A549 (cell line): Measurements from ENCODE around the gene VPS26B. TPM values are rescaled to one million over a fixed set of nuclear protein-coding genes. Genes with fewer than 3 reads are reported as not detected.
A peak's percentile ranks its signal among the peaks of the same experiment; 100 is the strongest.

ENCODE experiments used
- ATAC-seq, 2 experiments: fragments of 200-7000 bp in 1 of 2; fragments of >200 bp in 1 of 2; cut with Nextera tagmentation in 1 of 2; cut with Tn5 transposase in 1 of 2; 3 replicates each; pipeline versions ENCODE4 v1.8.0 to v1.9.1; 2018 to 2020; ENCODE audit warnings: mild to moderate bottlenecking in 1 of 2, moderate library complexity in 1 of 2
- CTCF ChIA-PET: fragments of 300-600 bp; sonication (Branson Sonifier 250); formaldehyde crosslinking; extraction: SDS; loops from one replicate; lab custom pipeline; 2021; ENCODE audit warnings: antibody characterized with exemption, inconsistent platforms; lab: Yijun Ruan, JAX
- POLR2A ChIA-PET: fragments of 350-600 bp; formaldehyde crosslinking; extraction: SDS; loops from one replicate; lab custom pipeline; 2021; ENCODE audit warnings: antibody characterized with exemption, inconsistent platforms; lab: Yijun Ruan, JAX
- DNase-seq, 2 experiments: peaks; one replicate each; pipeline versions ENCODE4 v3.0.0 to v3.0.0-alpha.2; 2011 to 2016; ENCODE audit warnings: low read depth in 1 of 2, low spot score in 1 of 2
- FAIRE-seq: peaks from 2 replicates; lab custom pipeline; 2011; peaks lifted over from hg19 to GRCh38; lab: Jason Lieb, UNC
- H3K27ac ChIP-seq, 2 experiments: fragments of >200 bp; sonication (Bioruptor Twin); formaldehyde crosslinking; 3 replicates each; pipeline ENCODE4 v1.5.1; 2016 to 2017
- H3K4me1 ChIP-seq: fragments of >200 bp; sonication (Bioruptor Twin); formaldehyde crosslinking; 3 replicates; pipeline ENCODE4 v1.6.1; 2016
- H3K4me2 ChIP-seq: fragments of >200 bp; sonication (Bioruptor Twin); formaldehyde crosslinking; 3 replicates; pipeline ENCODE4 v1.6.1; 2016
- H3K4me3 ChIP-seq: fragments of >200 bp; sonication (Bioruptor Twin); formaldehyde crosslinking; 3 replicates; pipeline ENCODE4 v1.5.1; 2016
- H3K9me3 ChIP-seq: fragments of >200 bp; sonication (Bioruptor Twin); formaldehyde crosslinking; 3 replicates; pipeline ENCODE4 v1.6.1; 2016
- ATOH8 ChIP-seq: fragments of 250-450 bp; sonication (Bioruptor Pico); IDR thresholded peaks from 2 replicates; pipeline ENCODE4 v1.5.0; 2020; ENCODE audit warnings: low read depth, mild to moderate bottlenecking, moderate library complexity
- CBX2 ChIP-seq: fragments of 200-600 bp; sonication (generic); IDR thresholded peaks from 2 replicates; pipeline ENCODE4 v1.6.1; 2016; ENCODE audit warnings: low read depth, mild to moderate bottlenecking, borderline replicate concordance
- CHD4 ChIP-seq: fragments of 200-600 bp; sonication (generic); IDR thresholded peaks from 2 replicates; pipeline ENCODE4 v1.6.1; 2016; ENCODE audit warnings: antibody characterized with exemption, mild to moderate bottlenecking, borderline replicate concordance
- EP300 ChIP-seq, 2 experiments: fragments of >200 bp; sonication (Bioruptor Twin); formaldehyde crosslinking; IDR thresholded peaks; 2 replicates in 1 of 2; 3 replicates in 1 of 2; pipeline ENCODE4 v1.6.1; 2016 to 2017
- ESRRA ChIP-seq: fragments of 150-350 bp; IDR thresholded peaks from 2 replicates; pipeline ENCODE4 v1.6.1; 2014; ENCODE audit warnings: mild to moderate bottlenecking, low read length, borderline replicate concordance
- GATA3 ChIP-seq: IDR thresholded peaks from 2 replicates; pipeline ENCODE4 v1.6.1; 2012; ENCODE audit warnings: borderline replicate concordance
- HDAC2 ChIP-seq: fragments of 200-600 bp; sonication (generic); IDR thresholded peaks from 2 replicates; pipeline ENCODE4 v1.6.1; 2016
- HEYL ChIP-seq: fragments of 250-450 bp; sonication (Bioruptor Pico); IDR thresholded peaks from 2 replicates; pipeline ENCODE4 v1.8.0; 2021; ENCODE audit warnings: mild to moderate bottlenecking, moderate library complexity
- HOXB13 ChIP-seq: fragments of 250-450 bp; sonication (Bioruptor Pico); IDR thresholded peaks from 2 replicates; pipeline ENCODE4 v1.5.0; 2020; ENCODE audit warnings: low read depth, mild to moderate bottlenecking, moderate library complexity
- JUN ChIP-seq, 2 experiments: fragments of >200 bp; sonication (Bioruptor Twin); formaldehyde crosslinking; IDR thresholded peaks; 2 replicates in 1 of 2; 3 replicates in 1 of 2; pipeline ENCODE4 v1.6.1; 2016 to 2017
- KDM5A ChIP-seq: fragments of 200-600 bp; sonication (generic); IDR thresholded peaks from 2 replicates; pipeline ENCODE4 v1.6.1; 2016; ENCODE audit warnings: antibody characterized with exemption, mild to moderate bottlenecking
- POLR2A ChIP-seq: IDR thresholded peaks from 2 replicates; pipeline ENCODE4 v1.6.1; 2012; ENCODE audit warnings: mild to moderate bottlenecking, low read length
- RAD21 ChIP-seq, 2 experiments: fragments of >200 bp in 1 of 2; sonication (Bioruptor Twin) in 1 of 2; formaldehyde crosslinking in 1 of 2; IDR thresholded peaks in 1 of 2; conservative IDR thresholded peaks in 1 of 2; 2 replicates in 1 of 2; 3 replicates in 1 of 2; pipeline ENCODE4 v1.6.1; 2012 to 2018; ENCODE audit warnings: inconsistent platforms in 1 of 2
- RFX5 ChIP-seq: fragments of 450-650 bp; IDR thresholded peaks from 2 replicates; pipeline ENCODE4 v1.7.1; 2014; ENCODE audit warnings: antibody characterized with exemption, mild to moderate bottlenecking, moderate library complexity
- TFCP2L1 ChIP-seq: fragments of 250-450 bp; sonication (Bioruptor Pico); IDR thresholded peaks from 2 replicates; pipeline ENCODE4 v1.5.0; 2021; ENCODE audit warnings: mild to moderate bottlenecking
- USF2 ChIP-seq: fragments of 450-650 bp; IDR thresholded peaks from 2 replicates; pipeline ENCODE4 v1.6.1; 2014; ENCODE audit warnings: antibody characterized with exemption
- WGBS: methylation state at CpG from one replicate; pipeline ENCODE4 v1.1.6; 2017; ENCODE audit errors: missing lambda C conversion rate; 5-methylcytosine and 5-hydroxymethylcytosine counted together
- polyA plus RNA-seq, 4 experiments: library from polyadenylated mRNA; depleted of rRNA in 3 of 4; stranded (reverse); fragments of >200 nt; fragmentation: RNase III in 1 of 4; extraction: RNeasy Plus Mini Kit Qiagen cat#74134 plus additional on column Dnase treatment in 1 of 4; gene quantifications; 2 replicates in 3 of 4; 3 replicates in 1 of 4; pipeline ENCODE4 v1.2.3, GENCODE V29; 2011 to 2017
- TF ChIP-seq, protein P1 (sequence below): IDR thresholded peaks from 2 replicates; pipeline ENCODE4 v1.6.1; 2012
- TF ChIP-seq, protein P2 (sequence below): fragments of 150-350 bp; IDR thresholded peaks from 2 replicates; pipeline ENCODE4 v1.6.1; 2014; ENCODE audit warnings: low read depth, mild to moderate bottlenecking, low read length

VPS26B gene
- polyA plus RNA-seq, 2 of the 4 experiments (the other 2 are of a cell fraction) = 19.2 to 25.7 TPM

DNA sequence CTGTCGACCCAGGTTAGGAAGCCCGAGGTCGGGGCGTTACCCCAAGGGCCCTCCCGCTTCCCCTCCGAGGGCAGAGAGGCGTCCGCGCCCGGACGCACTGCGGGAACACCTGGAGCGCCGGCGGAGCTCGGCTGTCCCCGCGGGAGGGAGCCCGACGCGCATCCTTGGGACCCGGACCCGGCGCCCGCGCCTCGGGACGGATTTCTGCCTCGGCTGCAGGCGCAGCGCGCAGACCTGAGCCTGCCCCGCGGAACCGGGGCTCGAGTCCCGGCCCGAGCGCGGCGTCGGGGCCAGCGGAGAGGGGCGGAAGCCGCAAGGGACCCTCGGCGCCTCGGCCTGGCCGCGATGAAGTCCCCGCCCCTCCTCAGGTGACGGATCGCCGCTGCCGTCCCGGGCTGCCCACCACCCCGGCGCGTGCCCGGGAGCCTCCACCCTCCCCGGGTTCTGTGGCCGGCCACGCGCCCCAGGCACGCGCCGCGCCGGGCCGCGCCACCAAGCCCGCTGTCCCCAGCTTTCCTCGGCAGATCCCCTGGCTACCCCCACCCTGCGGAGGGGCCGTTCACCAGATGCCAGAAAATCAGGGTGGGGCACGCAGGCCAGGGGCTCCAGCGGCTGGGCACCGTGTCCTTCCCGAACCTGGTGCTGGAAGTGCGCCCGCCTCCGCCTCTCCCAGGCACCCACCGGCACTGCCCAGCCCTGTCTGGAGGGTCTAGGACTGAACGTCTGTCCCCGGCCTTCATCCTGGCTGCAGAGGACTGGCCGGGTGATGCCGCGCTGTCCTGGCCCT lies 52.1 kb downstream of the VPS26B start:
- Histone ChIP-seq H3K9me3 (no peaks in the 10 kb centered on the region), H3K27ac (no peak overlapping the region), H3K4me3 (peak overlapping the region; percentile 45), H3K4me1 (peaks cover 3% of the 10 kb centered on the region; the same call in 1 of the 3 replicates), H3K4me2 (peak overlapping the region; percentile 87)
- POLR2A ChIA-PET = no interaction called here
- no peak for TF ChIP-seq CHD4
- TF ChIP-seq ATOH8 (CRISPR knock-in tag) = no peak
- TF ChIP-seq KDM5A = no peak
- no peak for TF ChIP-seq ESRRA
- TF ChIP-seq USF2 = no peak
- TF ChIP-seq POLR2A = no peak
- no peak for TF ChIP-seq CBX2
- TF ChIP-seq EP300 (IDR thresholded peaks at IDR 0.05) = no peak
- TF ChIP-seq HDAC2 = no peak
- no peak for TF ChIP-seq GATA3
- no peak for TF ChIP-seq HOXB13
- no peak for TF ChIP-seq JUN (IDR thresholded peaks at IDR 0.05)
- TF ChIP-seq, protein P1, sequence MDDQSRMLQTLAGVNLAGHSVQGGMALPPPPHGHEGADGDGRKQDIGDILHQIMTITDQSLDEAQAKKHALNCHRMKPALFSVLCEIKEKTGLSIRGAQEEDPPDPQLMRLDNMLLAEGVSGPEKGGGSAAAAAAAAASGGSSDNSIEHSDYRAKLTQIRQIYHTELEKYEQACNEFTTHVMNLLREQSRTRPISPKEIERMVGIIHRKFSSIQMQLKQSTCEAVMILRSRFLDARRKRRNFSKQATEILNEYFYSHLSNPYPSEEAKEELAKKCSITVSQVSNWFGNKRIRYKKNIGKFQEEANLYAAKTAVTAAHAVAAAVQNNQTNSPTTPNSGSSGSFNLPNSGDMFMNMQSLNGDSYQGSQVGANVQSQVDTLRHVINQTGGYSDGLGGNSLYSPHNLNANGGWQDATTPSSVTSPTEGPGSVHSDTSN = no peak
- no peak for TF ChIP-seq HEYL (CRISPR knock-in tag)
- TF ChIP-seq, protein P2, sequence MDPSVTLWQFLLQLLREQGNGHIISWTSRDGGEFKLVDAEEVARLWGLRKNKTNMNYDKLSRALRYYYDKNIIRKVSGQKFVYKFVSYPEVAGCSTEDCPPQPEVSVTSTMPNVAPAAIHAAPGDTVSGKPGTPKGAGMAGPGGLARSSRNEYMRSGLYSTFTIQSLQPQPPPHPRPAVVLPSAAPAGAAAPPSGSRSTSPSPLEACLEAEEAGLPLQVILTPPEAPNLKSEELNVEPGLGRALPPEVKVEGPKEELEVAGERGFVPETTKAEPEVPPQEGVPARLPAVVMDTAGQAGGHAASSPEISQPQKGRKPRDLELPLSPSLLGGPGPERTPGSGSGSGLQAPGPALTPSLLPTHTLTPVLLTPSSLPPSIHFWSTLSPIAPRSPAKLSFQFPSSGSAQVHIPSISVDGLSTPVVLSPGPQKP = no peak
- no peak for TF ChIP-seq TFCP2L1
- no peak for TF ChIP-seq RAD21 (conservative IDR thresholded peaks at IDR 0.05 in 1 of 2, IDR thresholded peaks at IDR 0.05 in 1 of 2)
- ATAC-seq (peak; percentile 27 to 35; a peak in 2 of 6 replicates), FAIRE-seq (no peak), DNase-seq (no peak)
- WGBS = 11% methylated on average over 7 of the region's 88 CpGs
- CTCF ChIA-PET = interaction anchor here (1.0 to 1.4 kb wide), 2 partner anchors 9 to 15 kb away, joined by 5 read pairs; no protein-coding TSS in a partner anchor

DNA sequence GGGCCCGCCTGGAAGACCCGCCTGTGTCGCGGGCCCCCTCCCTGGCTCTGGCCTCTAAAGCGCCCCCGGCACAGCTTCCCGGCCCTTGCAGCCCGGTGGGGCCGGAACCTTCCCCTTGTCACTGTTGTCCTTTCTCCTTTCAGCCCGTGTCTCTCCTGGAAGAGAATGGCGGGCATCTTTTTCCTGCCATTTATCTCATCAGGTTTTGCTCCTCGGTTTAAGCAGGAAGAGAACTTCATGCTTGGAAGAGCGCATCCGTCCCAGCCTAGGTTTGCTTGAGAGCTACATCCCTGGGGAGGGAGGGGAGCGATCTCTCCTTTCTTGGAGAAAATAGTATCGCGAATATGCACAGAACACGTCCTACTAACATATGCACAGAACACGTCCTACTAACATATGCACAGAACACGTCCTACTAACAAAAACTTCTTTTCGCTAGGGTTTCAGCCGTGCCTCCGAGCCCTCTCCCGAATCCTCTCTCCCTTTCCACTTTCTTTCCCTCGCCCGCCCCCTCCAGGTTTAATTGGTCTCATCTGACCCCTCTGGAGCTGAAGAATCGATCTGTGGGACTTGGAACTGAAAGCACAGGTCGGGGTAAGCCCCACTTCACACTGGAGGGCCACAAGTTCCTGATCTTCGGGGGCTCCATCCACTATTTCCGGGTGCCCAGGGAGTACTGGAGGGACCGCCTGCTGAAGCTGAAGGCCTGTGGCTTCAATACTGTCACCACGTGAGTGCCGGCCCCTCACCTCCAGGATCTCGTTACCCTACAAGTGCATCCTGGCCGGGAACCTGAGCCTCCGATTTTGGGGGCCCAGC lies 52.9 kb downstream of the VPS26B start:
- ATAC-seq (no peak), FAIRE-seq (no peak), DNase-seq (no peak)
- 69% methylated on average over 32 of the region's 36 CpGs for WGBS
- H3K4me3 ChIP-seq = no peak overlapping the region; the same call in 2 of the 3 replicates
- ChIA-PET CTCF (interaction anchor here (0.9 kb wide), 1 partner anchor 16 kb away, joined by 3 read pairs; no protein-coding TSS in a partner anchor), POLR2A (no interaction called here)
- H3K9me3 ChIP-seq = no peaks in the 10 kb centered on the region
- TF ChIP-seq CHD4 (no peak), RFX5 (no peak), USF2 (no peak)
- peaks cover 3% of the 10 kb centered on the region; the same call in 1 of the 3 replicates for H3K4me1 ChIP-seq
- no peak overlapping the region for H3K27ac ChIP-seq
- H3K4me2 ChIP-seq = no peak overlapping the region
